D721Med (cell line): ENCODE results near the gene AP1M2.

Source experiments
- DNase-seq: peaks from one replicate; pipeline ENCODE4 v3.0.0; 2011; ENCODE audit warnings: low spot score; ENCODE audit not compliant: insufficient read length
- FAIRE-seq: peaks from 2 replicates; lab custom pipeline; 2011; peaks lifted over from hg19 to GRCh38; lab: Jason Lieb, UNC
- CTCF ChIP-seq: IDR thresholded peaks from 2 replicates; pipeline ENCODE4 v1.5.1; 2012; ENCODE audit warnings: mild to moderate bottlenecking, control low read depth; ENCODE audit not compliant: insufficient read depth; ENCODE audit errors: missing control alignments

Gene AP1M2

GRCh38 chr19:10602330-10603083 is 15.4 kb upstream of the AP1M2 start:
- no peak for TF ChIP-seq CTCF
- DNase-seq (peak; percentile 91), FAIRE-seq (no peak)

GRCh38 chr19:10601999-10602329 is 14.9 kb upstream of the AP1M2 start:
- FAIRE-seq (no peak), DNase-seq (no peak)
- no peak for TF ChIP-seq CTCF

- no peak for FAIRE-seq
Observed at GRCh38 chr19:10600149-10600548, 13.0 kb upstream of the AP1M2 start.

GRCh38 chr19:10593820-10594637 is 6.9 kb upstream of the AP1M2 start:
- no peak for TF ChIP-seq CTCF
- FAIRE-seq (no peak), DNase-seq (no peak)

More at GRCh38 chr19:10600149-10600548, 13.0 kb upstream of the AP1M2 start:
- no peak for TF ChIP-seq CTCF
- DNase-seq, result no peak

- no peak for DNase-seq
- TF ChIP-seq CTCF, result no peak
- no peak for FAIRE-seq
Observed at GRCh38 chr19:10593148-10593547, 6.0 kb upstream of the AP1M2 start.

GRCh38 chr19:10587839-10588150 is 683 bp upstream of the AP1M2 start:
- no peak for FAIRE-seq
- DNase-seq, result no peak
- TF ChIP-seq CTCF, result no peak

GRCh38 chr19:10586396-10586795 is 716 bp downstream of the AP1M2 start:
- no peak for TF ChIP-seq CTCF
- no peak for DNase-seq
- FAIRE-seq, result no peak
